K562 (cell line): ENCODE results near the gene ALDH18A1. TPM values are rescaled to one million over a fixed set of nuclear protein-coding genes. Genes with fewer than 3 reads are reported as not detected.
A peak's percentile ranks its signal among the peaks of the same experiment; 100 is the strongest.

ENCODE experiments used
- ATAC-seq: fragments of 200-7000 bp; cut with Tn5 transposase; 3 replicates; pipeline ENCODE4 v1.9.1; 2020; ENCODE audit warnings: moderate library complexity
- BruUV-seq: library from RNA; stranded (reverse); fragments of 400-500 nt; replicated peaks from 2 replicates; lab custom pipeline; 2021; lab: Mats Ljungman, UMichigan
- CTCF ChIA-PET: fragments of 300-600 bp; formaldehyde crosslinking; extraction: SDS; loops from one replicate; lab custom pipeline; 2021; ENCODE audit warnings: low intra/inter-chr PET ratio; lab: Yijun Ruan, JAX
- POLR2A ChIA-PET: fragments of 300-600, 350-650 bp; sonication (Branson Sonifier 250); formaldehyde crosslinking; extraction: SDS; loops from one replicate; lab custom pipeline; 2021; ENCODE audit warnings: antibody characterized with exemption, inconsistent platforms; lab: Yijun Ruan, JAX
- DNase-seq, 4 experiments: peaks; one replicate each; pipeline versions ENCODE4 v3.0.0 to v3.0.0-alpha.2; 2011 to 2018; ENCODE audit warnings: low spot score in 3 of 4, mixed read lengths in 3 of 4; ENCODE audit errors: extremely low read depth in 1 of 4
- FAIRE-seq: peaks from 2 replicates; lab custom pipeline; 2011; peaks lifted over from hg19 to GRCh38; lab: Jason Lieb, UNC
- H2AFZ ChIP-seq: 2 replicates; pipeline ENCODE4 v1.6.0; 2011; ENCODE audit warnings: low read depth, low read length, control low read depth, inconsistent platforms
- H3K27ac ChIP-seq: fragments of 200-600 bp; 3 replicates; pipeline ENCODE4 v1.8.0; 2011; ENCODE audit warnings: low read depth, mild to moderate bottlenecking, control low read depth, inconsistent platforms, low read length, moderate library complexity, mixed read lengths; ENCODE audit errors: extremely low read depth
- H3K27me3 ChIP-seq, 2 experiments: fragments of 300-600 bp in 1 of 2; 2 replicates in 1 of 2; 3 replicates in 1 of 2; pipeline versions ENCODE4 v1.6.0 to v1.8.0; 2011; ENCODE audit warnings: inconsistent platforms in 2 of 2, low read length in 2 of 2, mild to moderate bottlenecking in 1 of 2, mixed read lengths in 1 of 2, moderate library complexity in 1 of 2; ENCODE audit not compliant: control insufficient read depth in 2 of 2, insufficient read depth in 2 of 2
- H3K36me3 ChIP-seq: fragments of 300-600 bp; 3 replicates; pipeline ENCODE4 v1.8.0; 2011; ENCODE audit warnings: mild to moderate bottlenecking, low read length, inconsistent platforms; ENCODE audit not compliant: control insufficient read depth, insufficient read depth
- H3K4me1 ChIP-seq, 2 experiments: fragments of 200-600 bp in 1 of 2; replicated peaks in 1 of 2; 2 replicates in 1 of 2; 3 replicates in 1 of 2; pipeline versions ENCODE4 v1.5.1 to v1.8.0; 2011; ENCODE audit warnings: inconsistent platforms in 2 of 2, low read length in 2 of 2, mild to moderate bottlenecking in 1 of 2, mixed read lengths in 1 of 2, moderate library complexity in 1 of 2; ENCODE audit not compliant: control insufficient read depth in 2 of 2, insufficient read depth in 2 of 2
- H3K4me2 ChIP-seq: 2 replicates; pipeline ENCODE4 v1.6.1; 2011; ENCODE audit warnings: low read length, control low read depth, inconsistent platforms, mixed read lengths; ENCODE audit not compliant: insufficient read depth
- H3K4me3 ChIP-seq: fragments of 200-600 bp; sonication (generic), shearing (Covaris generic); 2 replicates; pipeline ENCODE4 v1.5.1; 2016; ENCODE audit warnings: control low read depth, inconsistent platforms
- H3K79me2 ChIP-seq: fragments of 200-600 bp; 3 replicates; pipeline ENCODE4 v1.8.0; 2011; ENCODE audit warnings: low read length, inconsistent platforms; ENCODE audit not compliant: control insufficient read depth, insufficient read depth
- H3K9ac ChIP-seq, 2 experiments: 2 replicates each; pipeline versions ENCODE4 v1.6.0 to v1.6.1; 2011; ENCODE audit warnings: low read depth in 2 of 2, low read length in 2 of 2, control low read depth in 1 of 2, inconsistent platforms in 1 of 2, mild to moderate bottlenecking in 1 of 2, mixed read lengths in 1 of 2; ENCODE audit not compliant: insufficient read depth in 1 of 2
- H3K9me1 ChIP-seq: one replicate; pipeline ENCODE4 v1.6.0; 2011; ENCODE audit warnings: inconsistent platforms, mild to moderate bottlenecking, low read length, moderate library complexity; ENCODE audit not compliant: control insufficient read depth, insufficient read depth
- H3K9me3 ChIP-seq: replicated peaks from 2 replicates; pipeline ENCODE4 v1.5.1; 2011; ENCODE audit warnings: low read depth, low read length, inconsistent platforms; ENCODE audit not compliant: control insufficient read depth, insufficient read depth
- H4K20me1 ChIP-seq: replicated peaks from 2 replicates; pipeline ENCODE4 v1.6.1; 2011; ENCODE audit warnings: low read length, inconsistent platforms, mixed read lengths; ENCODE audit not compliant: control insufficient read depth, insufficient read depth
- ELF2 ChIP-seq: fragments of 250-450 bp; sonication (Bioruptor Pico); IDR thresholded peaks from 2 replicates; pipeline ENCODE4 v1.5.0; 2021; ENCODE audit warnings: mild to moderate bottlenecking
- JUND ChIP-seq, 2 experiments: IDR thresholded peaks; 2 replicates in 1 of 2; 3 replicates in 1 of 2; pipeline ENCODE4 v1.6.1; 2011; ENCODE audit warnings: borderline replicate concordance in 2 of 2, low read depth in 2 of 2, low read length in 2 of 2, improper control_type of control experiment in 1 of 2, missing biosample characterization in 1 of 2, missing genetic modification characterization in 1 of 2, missing genetic modification reagents in 1 of 2
- MCM5 ChIP-seq: fragments of 450-650 bp; IDR thresholded peaks from 2 replicates; pipeline ENCODE4 v1.6.1; 2016; ENCODE audit warnings: low read depth
- PHB ChIP-seq: fragments of 250-450 bp; sonication (Bioruptor Pico); IDR thresholded peaks from 2 replicates; pipeline ENCODE4 v1.5.0; 2021
- POLR2AphosphoS2 ChIP-seq: IDR thresholded peaks from 2 replicates; pipeline ENCODE4 v1.6.1; 2012; ENCODE audit warnings: low read length, improper control_type of control experiment
- RCOR1 ChIP-seq, 2 experiments: IDR thresholded peaks; 2 replicates each; pipeline ENCODE4 v1.6.1; 2012; ENCODE audit warnings: low read depth in 2 of 2, low read length in 2 of 2, borderline replicate concordance in 1 of 2, improper control_type of control experiment in 1 of 2
- VEZF1 ChIP-seq: fragments of 200-800 bp; sonication (Bioruptor generic); IDR thresholded peaks from 2 replicates; pipeline ENCODE4 v1.6.1; 2017; ENCODE audit warnings: missing genetic modification characterization, missing compliant biosample characterization
- ZFX ChIP-seq: sonication (generic); formaldehyde crosslinking; IDR thresholded peaks from 2 replicates; pipeline ENCODE4 v1.8.0; 2022; ENCODE audit warnings: mild to moderate bottlenecking, missing genetic modification reagents, moderate library complexity
- ZNF282 ChIP-seq: sonication (generic); formaldehyde crosslinking; IDR thresholded peaks from 2 replicates; pipeline ENCODE4 v1.8.1; 2023; ENCODE audit warnings: missing genetic modification reagents
- WGBS: fragments of 100-300 bp; shearing (Covaris generic); methylation state at CpG from one replicate; pipeline ENCODE4 v1.1.6; 2016; ENCODE audit warnings: low coverage, mixed read lengths; ENCODE audit not compliant: insufficient coverage; ENCODE audit errors: missing lambda C conversion rate; 5-methylcytosine and 5-hydroxymethylcytosine counted together
- in situ Hi-C: fragments of 300-500 bp; cut with MboI; formaldehyde crosslinking; loops from 4 replicates; pipeline ENCODE4 v1.15.0; 2018; ENCODE audit warnings: inconsistent platforms, mixed read lengths
- intact Hi-C: fragments of 100-400 bp; cut with micrococcal nuclease; formaldehyde crosslinking; loops from 2 replicates; pipeline ENCODE4 v1.14.2; 2022
- polyA plus RNA-seq, 8 experiments: library from polyadenylated mRNA; depleted of rRNA in 4 of 8; stranded (reverse) in 5 of 8; unstranded in 3 of 8; fragments of >200 nt; fragmentation: Nextera tagmentation in 2 of 8; fragmentation: Illumina TruSeq in 1 of 8; extraction: Ambion mirVana in 2 of 8; extraction: Trizol in 1 of 8; gene quantifications; 2 replicates each; pipeline versions ENCODE4 v1.2.1 to v1.2.3, GENCODE V29; 2011 to 2014; ENCODE audit warnings: inconsistent platforms in 1 of 8, missing spikeins in 1 of 8
- total RNA-seq, 7 experiments: library from RNA; depleted of rRNA in 6 of 7; stranded (reverse); fragments of >200 nt in 6 of 7; fragmentation: Illumina TruSeq in 2 of 7; extraction: Trizol in 2 of 7; gene quantifications; 2 replicates each; pipeline versions ENCODE4 v1.2.1 to v1.2.3, GENCODE V29; 2011 to 2021; ENCODE audit warnings: low replicate concordance in 1 of 7
- TF ChIP-seq, protein P1 (sequence below): fragments of 250-450 bp; sonication (Bioruptor Pico); IDR thresholded peaks from 2 replicates; pipeline ENCODE4 v1.9.0; 2021; ENCODE audit warnings: mild to moderate bottlenecking, inconsistent platforms
- TF ChIP-seq, protein P2 (sequence below): fragments of 200-800 bp; sonication (Bioruptor generic); IDR thresholded peaks from 2 replicates; pipeline ENCODE4 v1.6.1; 2017; ENCODE audit warnings: missing genetic modification characterization, missing compliant biosample characterization
- TF ChIP-seq, protein P3 (sequence below): fragments of 250-450 bp; sonication (Bioruptor Pico); IDR thresholded peaks from 2 replicates; pipeline ENCODE4 v1.8.0; 2022; ENCODE audit warnings: inconsistent platforms, mild to moderate bottlenecking, moderate library complexity, borderline replicate concordance

ALDH18A1 gene
- total and polyA plus RNA-seq, 9 of the 15 experiments (the other 6 are each of a cell fraction or from before 2014, with no cell fraction given) = 12.0 to 83.3 (median 43.8) TPM

GRCh38 chr10:95693071-95693667 lies 36.7 kb upstream of the ALDH18A1 start:
- FAIRE-seq (no peak), DNase-seq (peak in 2 of 4 experiments; percentile 7 to 8), ATAC-seq (peak; percentile 3; the same call in 2 of the 3 replicates)
- Histone ChIP-seq H3K4me3 (peak overlapping the region; percentile 88), H3K27me3 (no peaks in the 10 kb centered on the region), H2AFZ (peak overlapping the region; percentile 90), H3K9me1 (no peaks in the 10 kb centered on the region), H3K4me1 (peaks cover 0 to 2% of the 10 kb centered on the region in 2 experiments; a peak in 2 of 5 replicates), H3K79me2 (peaks cover 22% of the 10 kb centered on the region), H3K27ac (peak overlapping the region; percentile 66), H3K9me3 (0 out of 2 replicates have a peak, but pooled peaks cover 1% of the 10 kb centered on the region), H3K9ac (peak overlapping the region; percentile 79 to 95), H3K36me3 (peaks cover 43% of the 10 kb centered on the region; the same call in 2 of the 3 replicates), H3K4me2 (peak overlapping the region; percentile 94), H4K20me1 (no peaks in the 10 kb centered on the region)
- intact Hi-C loops (loop anchor here (5.0 kb wide), 1 partner anchor 49 kb away; no protein-coding TSS in a partner anchor), in situ Hi-C loops (loop anchor here (5.0 kb wide), 1 partner anchor 154 kb away; no protein-coding TSS in a partner anchor)
- BruUV-seq = TSS peak; percentile 42
- ChIA-PET POLR2A (interaction anchor here (0.5 to 1.1 kb wide), 3 partner anchors 25 to 739 kb away, joined by 3 to 4 read pairs (median 4); no protein-coding TSS in a partner anchor), CTCF (interaction anchor here (0.6 to 3.2 kb wide), 5 partner anchors 11 to 172 kb away, joined by 3 to 21 read pairs (median 3); no protein-coding TSS in a partner anchor)
- 5% methylated on average over 14 of the region's 15 CpGs for WGBS
- TF ChIP-seq RCOR1 (IDR thresholded peaks at IDR 0.05; ENCODE audit: borderline replicate concordance in 1 of 2, low read depth in 2 of 2, low read length in 2 of 2) (no peak), VEZF1 (CRISPR knock-in tag) (no peak), ZNF282 (no peak), ZFX (CRISPR knock-in tag) (no peak), PHB (CRISPR knock-in tag) (no peak), JUND (IDR thresholded peaks at IDR 0.05; ENCODE audit: borderline replicate concordance, low read depth, low read length) (no peak), JUND (tag; IDR thresholded peaks at IDR 0.05; ENCODE audit: borderline replicate concordance, low read depth, low read length) (no peak), POLR2AphosphoS2 (no peak), ELF2 (CRISPR knock-in tag) (no peak), MCM5 (no peak)
- TF ChIP-seq, protein P1, sequence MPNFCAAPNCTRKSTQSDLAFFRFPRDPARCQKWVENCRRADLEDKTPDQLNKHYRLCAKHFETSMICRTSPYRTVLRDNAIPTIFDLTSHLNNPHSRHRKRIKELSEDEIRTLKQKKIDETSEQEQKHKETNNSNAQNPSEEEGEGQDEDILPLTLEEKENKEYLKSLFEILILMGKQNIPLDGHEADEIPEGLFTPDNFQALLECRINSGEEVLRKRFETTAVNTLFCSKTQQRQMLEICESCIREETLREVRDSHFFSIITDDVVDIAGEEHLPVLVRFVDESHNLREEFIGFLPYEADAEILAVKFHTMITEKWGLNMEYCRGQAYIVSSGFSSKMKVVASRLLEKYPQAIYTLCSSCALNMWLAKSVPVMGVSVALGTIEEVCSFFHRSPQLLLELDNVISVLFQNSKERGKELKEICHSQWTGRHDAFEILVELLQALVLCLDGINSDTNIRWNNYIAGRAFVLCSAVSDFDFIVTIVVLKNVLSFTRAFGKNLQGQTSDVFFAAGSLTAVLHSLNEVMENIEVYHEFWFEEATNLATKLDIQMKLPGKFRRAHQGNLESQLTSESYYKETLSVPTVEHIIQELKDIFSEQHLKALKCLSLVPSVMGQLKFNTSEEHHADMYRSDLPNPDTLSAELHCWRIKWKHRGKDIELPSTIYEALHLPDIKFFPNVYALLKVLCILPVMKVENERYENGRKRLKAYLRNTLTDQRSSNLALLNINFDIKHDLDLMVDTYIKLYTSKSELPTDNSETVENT (CRISPR knock-in tag) = no peak
- TF ChIP-seq, protein P2, sequence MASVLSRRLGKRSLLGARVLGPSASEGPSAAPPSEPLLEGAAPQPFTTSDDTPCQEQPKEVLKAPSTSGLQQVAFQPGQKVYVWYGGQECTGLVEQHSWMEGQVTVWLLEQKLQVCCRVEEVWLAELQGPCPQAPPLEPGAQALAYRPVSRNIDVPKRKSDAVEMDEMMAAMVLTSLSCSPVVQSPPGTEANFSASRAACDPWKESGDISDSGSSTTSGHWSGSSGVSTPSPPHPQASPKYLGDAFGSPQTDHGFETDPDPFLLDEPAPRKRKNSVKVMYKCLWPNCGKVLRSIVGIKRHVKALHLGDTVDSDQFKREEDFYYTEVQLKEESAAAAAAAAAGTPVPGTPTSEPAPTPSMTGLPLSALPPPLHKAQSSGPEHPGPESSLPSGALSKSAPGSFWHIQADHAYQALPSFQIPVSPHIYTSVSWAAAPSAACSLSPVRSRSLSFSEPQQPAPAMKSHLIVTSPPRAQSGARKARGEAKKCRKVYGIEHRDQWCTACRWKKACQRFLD (CRISPR knock-in tag) = no peak
- TF ChIP-seq, protein P3, sequence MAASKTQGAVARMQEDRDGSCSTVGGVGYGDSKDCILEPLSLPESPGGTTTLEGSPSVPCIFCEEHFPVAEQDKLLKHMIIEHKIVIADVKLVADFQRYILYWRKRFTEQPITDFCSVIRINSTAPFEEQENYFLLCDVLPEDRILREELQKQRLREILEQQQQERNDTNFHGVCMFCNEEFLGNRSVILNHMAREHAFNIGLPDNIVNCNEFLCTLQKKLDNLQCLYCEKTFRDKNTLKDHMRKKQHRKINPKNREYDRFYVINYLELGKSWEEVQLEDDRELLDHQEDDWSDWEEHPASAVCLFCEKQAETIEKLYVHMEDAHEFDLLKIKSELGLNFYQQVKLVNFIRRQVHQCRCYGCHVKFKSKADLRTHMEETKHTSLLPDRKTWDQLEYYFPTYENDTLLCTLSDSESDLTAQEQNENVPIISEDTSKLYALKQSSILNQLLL (CRISPR knock-in tag) = no peak
